ENCODE measurements around the gene TRNP1. TPM values are rescaled to one million over a fixed set of nuclear protein-coding genes. Genes with fewer than 3 reads are reported as not detected.
A peak's percentile ranks its signal among the peaks of the same experiment; 100 is the strongest.

TRNP1 gene
- polyA plus RNA-seq, 3 donors: 4.6 to 5.4 (median 4.7) TPM

GRCh38 chr1:26996665-26997064 lies 3.2 kb downstream of the TRNP1 start:
- DNase-seq (ENCODE audit: extremely low read depth in 1 of 11, low read depth in 9 of 11, low spot score in 4 of 11): no peak

- DNase-seq (ENCODE audit: extremely low read depth in 1 of 11, low read depth in 9 of 11, low spot score in 4 of 11): no peak
Observed at GRCh38 chr1:26998429-26999300, 5.2 kb downstream of the TRNP1 start.

DNA sequence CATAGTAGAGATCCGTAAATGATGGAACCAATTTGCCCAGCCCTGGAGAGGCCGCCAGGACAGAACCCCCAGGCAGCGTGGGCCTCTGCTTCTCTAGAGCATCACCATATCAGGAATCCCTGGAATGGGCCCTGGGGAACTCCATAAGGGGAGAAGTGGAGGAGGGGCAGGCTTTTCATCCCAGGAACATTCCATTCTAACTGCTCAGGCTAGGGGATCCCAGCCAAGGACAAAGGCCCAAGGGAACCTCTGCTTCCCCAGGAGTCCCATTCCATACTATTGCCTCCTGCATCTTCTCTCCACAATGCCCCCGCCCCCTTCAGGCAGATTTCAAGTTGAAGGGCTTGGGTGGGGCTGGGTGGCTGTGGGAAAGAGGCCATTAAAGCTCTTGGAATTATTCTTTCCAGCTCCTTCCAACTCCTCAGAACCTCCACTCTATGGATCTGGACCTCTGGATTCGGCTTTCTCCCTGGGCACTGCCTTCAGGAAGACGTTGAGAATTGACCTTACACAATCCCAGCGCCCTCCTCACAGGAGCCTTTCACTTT lies 6.0 kb downstream of the TRNP1 start:
- peak in 3 of 11 donors; percentile 49 to 69 (median 57) for DNase-seq (ENCODE audit: extremely low read depth in 1 of 11, low read depth in 9 of 11, low spot score in 4 of 11)

DNA sequence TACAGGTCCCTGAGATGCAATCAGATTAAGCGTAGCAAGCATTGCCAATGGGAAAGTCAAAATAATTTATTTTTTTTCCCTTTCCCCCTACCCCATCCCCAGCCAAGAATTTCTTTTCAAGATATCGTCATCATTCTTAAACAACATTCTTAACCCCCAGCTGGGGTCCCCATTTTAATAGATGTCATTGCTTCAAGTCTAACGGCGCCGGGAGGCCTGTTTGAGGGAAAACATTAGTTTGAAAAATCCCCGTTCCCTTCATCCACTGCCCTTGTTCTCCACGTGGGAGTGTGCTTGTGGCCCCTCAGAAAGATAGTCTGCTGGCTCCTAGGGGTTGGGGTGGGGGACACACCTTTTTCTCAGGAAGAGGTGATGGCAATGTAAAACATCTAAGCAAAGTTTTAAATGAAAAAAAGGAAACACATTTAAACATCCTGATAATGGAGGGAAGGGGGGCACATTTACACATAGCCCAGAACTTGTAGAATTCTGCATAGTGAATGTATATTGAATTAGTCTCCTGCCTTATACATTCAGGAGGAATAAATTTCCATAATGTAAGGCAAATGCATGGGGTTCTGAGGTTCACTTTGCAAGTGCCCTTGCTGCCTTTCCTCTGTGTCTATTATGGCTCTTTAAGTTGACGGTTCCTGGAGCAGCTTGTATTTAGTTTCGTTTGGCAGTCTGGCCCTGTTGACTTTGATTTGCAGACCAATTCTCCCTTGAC lies 6.8 kb downstream of the TRNP1 start:
- no peak for DNase-seq (ENCODE audit: extremely low read depth in 1 of 11, low read depth in 9 of 11, low spot score in 4 of 11)

- DNase-seq (ENCODE audit: extremely low read depth in 1 of 11, low read depth in 9 of 11, low spot score in 4 of 11): no peak
Observed at GRCh38 chr1:27000817-27001460, 7.4 kb downstream of the TRNP1 start.

- no peak for DNase-seq (ENCODE audit: extremely low read depth in 1 of 11, low read depth in 9 of 11, low spot score in 4 of 11)
Observed at GRCh38 chr1:27001570-27002360, 8.3 kb downstream of the TRNP1 start.

DNA sequence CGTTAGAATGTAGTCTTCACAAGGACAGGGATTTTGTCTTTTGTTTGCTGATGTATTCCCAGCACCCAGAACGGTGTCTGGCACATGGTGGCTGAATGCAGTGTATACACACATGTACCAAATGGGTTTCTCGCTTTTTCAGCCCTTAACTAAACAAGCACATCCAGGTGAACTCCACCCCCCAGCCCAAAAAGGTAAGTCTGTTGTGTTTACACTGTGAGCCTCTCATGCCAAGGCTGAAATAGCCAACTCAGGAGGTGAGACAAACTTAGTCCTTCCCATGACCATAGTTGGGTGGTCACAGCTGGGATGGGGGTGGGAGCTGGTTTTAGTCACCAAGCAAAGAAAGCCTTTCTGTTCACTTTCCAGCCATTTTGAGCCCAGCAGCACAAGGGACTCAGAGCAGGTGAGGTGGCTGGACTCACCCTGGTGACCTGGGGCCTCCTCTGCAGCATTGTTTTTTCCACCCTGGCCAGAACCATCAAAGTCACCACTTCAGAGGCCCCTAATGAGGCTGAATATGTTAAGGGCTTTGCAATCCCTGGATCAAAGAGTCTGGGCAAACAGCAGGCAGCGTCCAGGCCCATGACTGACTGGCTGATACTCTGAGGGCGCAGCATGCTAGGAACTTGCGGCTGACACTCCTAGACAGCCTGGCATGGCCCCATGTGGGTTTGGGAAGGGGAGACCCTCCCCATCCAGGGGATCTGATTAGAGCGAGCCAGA lies 10.4 kb downstream of the TRNP1 start:
- no peak for DNase-seq (ENCODE audit: extremely low read depth in 1 of 11, low read depth in 9 of 11, low spot score in 4 of 11)

- DNase-seq (ENCODE audit: extremely low read depth in 1 of 11, low read depth in 9 of 11, low spot score in 4 of 11): peak in 1 of 11 donors; percentile 53
Observed at GRCh38 chr1:27004471-27005165, 11.1 kb downstream of the TRNP1 start.

- DNase-seq (ENCODE audit: extremely low read depth in 1 of 11, low read depth in 9 of 11, low spot score in 4 of 11): no peak
Observed at GRCh38 chr1:27005166-27005530, 11.7 kb downstream of the TRNP1 start.

GRCh38 chr1:27005648-27006496 lies 12.4 kb downstream of the TRNP1 start:
- no peak for DNase-seq (ENCODE audit: extremely low read depth in 1 of 11, low read depth in 9 of 11, low spot score in 4 of 11)

- no peak for DNase-seq (ENCODE audit: extremely low read depth in 1 of 11, low read depth in 9 of 11, low spot score in 4 of 11)
Observed at GRCh38 chr1:27006683-27007082, 13.2 kb downstream of the TRNP1 start.

DNA sequence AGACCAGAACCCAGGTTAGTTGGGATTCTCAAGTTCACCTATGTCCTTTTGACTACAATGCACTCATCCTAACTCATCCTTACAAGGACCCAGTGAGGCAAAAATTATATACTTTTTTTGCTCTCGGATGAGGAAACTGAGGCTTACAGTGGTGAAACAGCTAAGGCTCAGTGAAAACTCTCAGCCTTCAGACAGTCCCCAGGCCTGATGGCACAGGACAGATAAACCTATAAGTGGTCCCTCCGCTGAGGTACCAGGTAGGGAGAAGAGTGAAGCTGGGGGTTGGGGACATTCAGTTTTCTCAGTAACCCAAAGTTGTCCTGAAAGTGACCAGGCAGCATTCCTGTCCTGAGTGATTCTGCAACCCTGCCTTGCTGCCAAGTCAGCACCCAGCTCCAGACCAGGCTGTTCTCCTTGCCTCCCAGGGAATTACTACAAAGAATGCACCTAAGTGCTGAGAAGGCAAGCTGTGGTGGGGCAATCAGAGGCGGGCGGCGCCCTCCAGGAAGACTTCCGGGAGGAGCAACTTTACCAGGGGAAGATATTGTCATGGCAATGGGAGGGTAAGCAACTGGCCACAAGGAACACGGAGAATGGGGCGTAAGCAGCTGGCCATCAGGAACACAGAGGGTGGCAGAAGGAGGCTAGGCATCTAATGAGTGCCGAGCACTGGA lies 14.6 kb downstream of the TRNP1 start:
- no peak for DNase-seq (ENCODE audit: extremely low read depth in 1 of 11, low read depth in 9 of 11, low spot score in 4 of 11)

DNA sequence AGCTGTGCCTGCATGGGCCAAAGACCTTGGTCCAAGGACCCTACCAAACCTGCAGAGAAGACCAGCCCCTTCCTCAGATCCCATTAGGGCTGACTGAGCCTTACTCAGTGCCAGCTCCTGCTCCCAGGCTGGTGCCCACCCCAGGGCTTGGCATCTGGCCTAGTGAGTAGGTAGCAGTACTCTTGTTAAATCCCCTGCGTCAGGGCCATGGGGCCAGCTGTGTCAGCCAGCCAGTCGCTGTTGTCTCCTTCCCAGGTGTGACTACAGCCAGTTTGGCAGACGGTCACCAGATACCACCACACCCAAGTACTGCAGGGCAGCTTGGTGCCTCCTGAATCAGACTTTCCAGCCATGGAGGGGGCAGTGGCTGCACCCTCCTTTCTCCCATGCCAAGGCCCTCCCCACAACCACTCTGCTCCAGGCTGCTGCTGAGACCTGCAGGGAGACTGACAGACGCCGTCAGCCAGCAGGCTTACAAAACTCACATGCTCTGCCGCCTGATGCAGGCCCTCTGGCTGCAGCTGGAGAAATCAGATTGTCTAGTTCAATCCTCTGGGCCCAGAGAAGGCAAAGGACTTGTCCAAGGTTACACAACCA lies 16.2 kb downstream of the TRNP1 start:
- DNase-seq (ENCODE audit: extremely low read depth in 1 of 11, low read depth in 9 of 11, low spot score in 4 of 11): no peak

GRCh38 chr1:27010226-27010994 lies 16.9 kb downstream of the TRNP1 start:
- no peak for DNase-seq (ENCODE audit: extremely low read depth in 1 of 11, low read depth in 9 of 11, low spot score in 4 of 11)

GRCh38 chr1:27011058-27011764 lies 17.7 kb downstream of the TRNP1 start:
- DNase-seq (ENCODE audit: extremely low read depth in 1 of 11, low read depth in 9 of 11, low spot score in 4 of 11): no peak

Measured in renal cortex interstitium (tissue), 11 donors.